ENCODE measurements around the gene AADACL2. TPM values are rescaled to one million over a fixed set of nuclear protein-coding genes. Genes with fewer than 3 reads are reported as not detected.

The AADACL2 gene
- total and polyA plus RNA-seq, 2 experiments from 2014 or later: 0.10 TPM; not detected in 1

GRCh38 chr3:151765685-151766084, 32.0 kb downstream of the AADACL2 start:
- H3K27me3 ChIP-seq: no peaks in the 10 kb centered on the region
- H3K4me2 ChIP-seq: no peak overlapping the region
- H4K20me1 ChIP-seq (ENCODE audit: insufficient read depth, poor library complexity, severe bottlenecking): no peaks in the 10 kb centered on the region
- DNase-seq (ENCODE audit: low spot score): no peak
- no peaks in the 10 kb centered on the region for H3K9me3 ChIP-seq (ENCODE audit: low read depth)
- peaks cover 8% of the 10 kb centered on the region for H3K4me1 ChIP-seq (ENCODE audit: insufficient read depth)
- no peaks in the 10 kb centered on the region for H3K79me2 ChIP-seq
- H3K9me2 ChIP-seq (replicated peaks; ENCODE audit: insufficient read depth): no peaks in the 10 kb centered on the region
- no peak overlapping the region for H3K4me3 ChIP-seq
- H2AFZ ChIP-seq: no peak overlapping the region
- no peaks in the 10 kb centered on the region for H3K36me3 ChIP-seq (replicated peaks; ENCODE audit: insufficient read depth, low read depth)
- no peak for TF ChIP-seq EZH2phosphoT487 (IDR thresholded peaks at IDR 0.05; ENCODE audit: low read depth, severe bottlenecking, unreplicated experiment)
- no peak for TF ChIP-seq EZH2 (IDR thresholded peaks at IDR 0.05; ENCODE audit: borderline replicate concordance)
- TF ChIP-seq CTCF (IDR thresholded peaks at IDR 0.05; ENCODE audit: poor library complexity): no peak
- H3K27ac ChIP-seq: no peak overlapping the region

DNA sequence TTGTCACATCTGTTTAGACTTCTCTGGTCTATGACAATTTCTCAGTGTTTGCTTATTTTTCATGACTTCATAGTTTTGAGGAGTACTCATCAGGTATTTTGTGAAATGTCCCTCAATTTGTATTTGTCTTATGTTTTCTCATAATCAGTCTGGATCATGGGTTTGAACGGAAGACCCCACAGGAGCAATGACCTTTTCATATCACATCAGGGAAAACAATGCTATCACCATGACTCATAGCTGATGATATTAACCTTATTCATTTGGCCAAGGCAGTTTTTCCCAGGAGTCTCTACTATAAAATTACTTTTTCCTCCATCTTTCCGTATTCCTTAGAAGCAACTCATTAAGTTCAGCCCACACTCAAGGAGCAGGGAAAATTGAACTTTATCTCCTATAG, 32.7 kb downstream of the AADACL2 start:
- DNase-seq (ENCODE audit: low spot score): no peak
- Histone ChIP-seq H3K4me2 (no peak overlapping the region), H3K9me2 (replicated peaks; ENCODE audit: insufficient read depth) (no peaks in the 10 kb centered on the region), H3K27ac (no peak overlapping the region), H3K9me3 (ENCODE audit: low read depth) (no peaks in the 10 kb centered on the region), H2AFZ (no peak overlapping the region), H3K36me3 (replicated peaks; ENCODE audit: insufficient read depth, low read depth) (no peaks in the 10 kb centered on the region), H4K20me1 (ENCODE audit: insufficient read depth, poor library complexity, severe bottlenecking) (no peaks in the 10 kb centered on the region), H3K79me2 (no peaks in the 10 kb centered on the region), H3K27me3 (no peaks in the 10 kb centered on the region), H3K4me3 (no peak overlapping the region), H3K4me1 (ENCODE audit: insufficient read depth) (peaks cover 15% of the 10 kb centered on the region)
- WGBS (ENCODE audit: low lambda C conversion rate, missing lambda C conversion rate): 84% methylated on average over 2 of the region's 2 CpGs
- TF ChIP-seq EZH2 (IDR thresholded peaks at IDR 0.05; ENCODE audit: borderline replicate concordance) (no peak), EZH2phosphoT487 (IDR thresholded peaks at IDR 0.05; ENCODE audit: low read depth, severe bottlenecking, unreplicated experiment) (no peak), CTCF (IDR thresholded peaks at IDR 0.05; ENCODE audit: poor library complexity) (no peak)

DNA sequence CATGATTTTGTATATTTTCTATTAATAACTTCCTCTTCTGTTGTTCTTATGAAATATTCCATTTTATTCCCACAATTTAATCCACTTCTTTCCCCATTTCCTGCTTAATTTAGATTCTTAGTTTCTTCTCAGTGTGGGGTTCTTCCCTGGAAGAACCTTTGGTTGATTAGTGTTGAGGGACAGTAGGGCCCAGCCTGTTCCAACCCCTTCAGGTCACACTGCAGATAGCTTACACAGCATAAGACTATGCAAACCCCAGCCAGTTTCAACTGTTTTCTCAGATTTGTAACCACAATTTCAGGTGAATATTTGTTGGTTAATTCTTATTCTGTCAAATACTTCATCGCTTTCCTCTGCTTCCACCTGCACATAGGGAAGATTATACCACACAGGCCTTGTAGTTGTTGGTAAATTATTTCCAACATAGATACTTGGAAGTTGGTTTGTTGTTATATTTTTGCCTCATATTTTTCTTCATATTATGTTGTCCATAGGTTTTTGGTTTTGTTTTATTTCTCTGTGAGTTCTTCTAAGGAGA, 34.7 kb downstream of the AADACL2 start:
- no peaks in the 10 kb centered on the region for H3K36me3 ChIP-seq (replicated peaks; ENCODE audit: insufficient read depth, low read depth)
- H4K20me1 ChIP-seq (ENCODE audit: insufficient read depth, poor library complexity, severe bottlenecking): no peaks in the 10 kb centered on the region
- H3K79me2 ChIP-seq: no peaks in the 10 kb centered on the region
- H2AFZ ChIP-seq: peak overlapping the region; percentile 25
- no peaks in the 10 kb centered on the region for H3K9me2 ChIP-seq (replicated peaks; ENCODE audit: insufficient read depth)
- H3K9me3 ChIP-seq (ENCODE audit: low read depth): no peaks in the 10 kb centered on the region
- no peaks in the 10 kb centered on the region for H3K27me3 ChIP-seq
- WGBS (ENCODE audit: low lambda C conversion rate, missing lambda C conversion rate): 54% methylated on average over 1 of the region's 1 CpG
- H3K27ac ChIP-seq: peak overlapping the region; percentile 5
- no peak for DNase-seq (ENCODE audit: low spot score)
- H3K4me3 ChIP-seq: no peak overlapping the region
- H3K4me1 ChIP-seq (ENCODE audit: insufficient read depth): peaks cover 16% of the 10 kb centered on the region
- H3K4me2 ChIP-seq: no peak overlapping the region
- no peak for TF ChIP-seq EZH2 (IDR thresholded peaks at IDR 0.05; ENCODE audit: borderline replicate concordance)

DNA sequence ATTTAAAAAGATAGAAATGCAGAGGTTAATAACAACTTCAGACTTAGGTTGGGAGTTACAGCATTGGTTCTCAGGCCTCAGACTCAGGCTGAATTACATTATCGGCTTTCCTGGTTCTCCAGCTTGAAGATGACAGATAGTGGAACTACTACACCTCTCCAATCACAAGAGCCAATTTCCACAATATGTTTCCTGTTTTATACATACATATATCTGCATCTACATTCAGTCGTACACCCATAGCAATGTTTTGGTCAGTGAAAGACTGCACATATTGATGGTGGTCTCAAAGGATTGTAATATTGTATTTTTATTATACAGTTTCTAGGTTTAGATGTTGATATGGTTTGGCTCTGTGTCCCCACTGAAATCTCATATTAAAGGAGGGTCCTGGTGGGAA, 35.4 kb downstream of the AADACL2 start:
- H3K79me2 ChIP-seq: no peaks in the 10 kb centered on the region
- H4K20me1 ChIP-seq (ENCODE audit: insufficient read depth, poor library complexity, severe bottlenecking): no peaks in the 10 kb centered on the region
- H3K36me3 ChIP-seq (replicated peaks; ENCODE audit: insufficient read depth, low read depth): no peaks in the 10 kb centered on the region
- no peak overlapping the region for H3K4me3 ChIP-seq
- no peak for TF ChIP-seq CTCF (IDR thresholded peaks at IDR 0.05; ENCODE audit: poor library complexity)
- TF ChIP-seq EZH2 (IDR thresholded peaks at IDR 0.05; ENCODE audit: borderline replicate concordance): no peak
- TF ChIP-seq EZH2phosphoT487 (IDR thresholded peaks at IDR 0.05; ENCODE audit: low read depth, severe bottlenecking, unreplicated experiment): no peak
- H3K9me2 ChIP-seq (replicated peaks; ENCODE audit: insufficient read depth): no peaks in the 10 kb centered on the region
- DNase-seq (ENCODE audit: low spot score): no peak
- no peaks in the 10 kb centered on the region for H3K27me3 ChIP-seq
- H3K9me3 ChIP-seq (ENCODE audit: low read depth): no peaks in the 10 kb centered on the region
- peaks cover 16% of the 10 kb centered on the region for H3K4me1 ChIP-seq (ENCODE audit: insufficient read depth)
- 94% methylated on average over 2 of the region's 2 CpGs for WGBS (ENCODE audit: low lambda C conversion rate, missing lambda C conversion rate)
- H2AFZ ChIP-seq: no peak overlapping the region
- no peak overlapping the region for H3K4me2 ChIP-seq
- peak overlapping the region; percentile 75 for H3K27ac ChIP-seq

All from hepatocyte (in vitro differentiated cells).